Measurements from ENCODE around the gene LRRC10B. TPM values are rescaled to one million over a fixed set of nuclear protein-coding genes. Genes with fewer than 3 reads are reported as not detected.

LRRC10B gene
- total RNA-seq, 2 experiments from 2014 or later: not detected

- CTCF ChIA-PET: interaction anchor here (1.2 to 16.7 kb wide), 4 partner anchors 15 to 152 kb away, joined by 3 to 253 read pairs (median 4); no protein-coding TSS in a partner anchor
- no peak for TF ChIP-seq CTCF (IDR thresholded peaks at IDR 0.05)
- peaks cover 2% of the 10 kb centered on the region for H3K4me1 Mint-ChIP-seq (ENCODE audit: low read depth)
Measured at GRCh38 chr11:61486011-61486620, 22.4 kb upstream of the LRRC10B start.

GRCh38 chr11:61486779-61487178, 21.8 kb upstream of the LRRC10B start:
- no peak for DNase-seq
- ChIA-PET CTCF (interaction anchor here (1.1 to 16.7 kb wide), 5 partner anchors 8 to 152 kb away, joined by 3 to 253 read pairs (median 3); no protein-coding TSS in a partner anchor), POLR2A (no interaction called here)
- no peaks in the 10 kb centered on the region for H3K4me1 Mint-ChIP-seq (ENCODE audit: low read depth)
- H3K27me3 Mint-ChIP-seq: peaks cover 3% of the 10 kb centered on the region
- H3K4me3 Mint-ChIP-seq: no peak overlapping the region
- no peaks in the 10 kb centered on the region for H3K36me3 Mint-ChIP-seq (ENCODE audit: low read depth)
- TF ChIP-seq CTCF (IDR thresholded peaks at IDR 0.05): no peak
- ATAC-seq: no peak
- no peaks in the 10 kb centered on the region for H3K9me3 Mint-ChIP-seq
- intact Hi-C loops (cut with micrococcal nuclease): no loop called here
- no peak overlapping the region for H3K27ac Mint-ChIP-seq

More at GRCh38 chr11:61486011-61486620, 22.4 kb upstream of the LRRC10B start:
- no peak overlapping the region for H3K4me3 Mint-ChIP-seq
- H3K27me3 Mint-ChIP-seq: peaks cover 4% of the 10 kb centered on the region
- intact Hi-C loops (cut with micrococcal nuclease): no loop called here
- no peaks in the 10 kb centered on the region for H3K9me3 Mint-ChIP-seq
- ATAC-seq: no peak
- no peak overlapping the region for H3K27ac Mint-ChIP-seq
- no peak for DNase-seq
- no peaks in the 10 kb centered on the region for H3K36me3 Mint-ChIP-seq (ENCODE audit: low read depth)
- POLR2A ChIA-PET: no interaction called here

GRCh38 chr11:61487342-61488025, 21.1 kb upstream of the LRRC10B start:
- Mint-ChIP-seq H3K27me3 (peaks cover 3% of the 10 kb centered on the region), H3K36me3 (ENCODE audit: low read depth) (no peaks in the 10 kb centered on the region), H3K27ac (no peak overlapping the region), H3K4me3 (no peak overlapping the region), H3K9me3 (no peaks in the 10 kb centered on the region), H3K4me1 (ENCODE audit: low read depth) (no peaks in the 10 kb centered on the region)
- intact Hi-C loops (cut with micrococcal nuclease): no loop called here
- ChIA-PET CTCF (interaction anchor here (1.1 to 16.7 kb wide), 5 partner anchors 9 to 151 kb away, joined by 3 to 253 read pairs (median 3); no protein-coding TSS in a partner anchor), POLR2A (no interaction called here)
- no peak for TF ChIP-seq CTCF (IDR thresholded peaks at IDR 0.05)
- DNase-seq (no peak), ATAC-seq (no peak)

GRCh38 chr11:61488651-61489291, 19.8 kb upstream of the LRRC10B start:
- DNase-seq (no peak), ATAC-seq (no peak)
- no peak overlapping the region for H3K27ac Mint-ChIP-seq
- H3K9me3 Mint-ChIP-seq: no peaks in the 10 kb centered on the region
- POLR2A ChIA-PET: no interaction called here
- intact Hi-C loops (cut with micrococcal nuclease): no loop called here
- H3K4me3 Mint-ChIP-seq: no peak overlapping the region
- no peak for TF ChIP-seq CTCF (IDR thresholded peaks at IDR 0.05)
- H3K36me3 Mint-ChIP-seq (ENCODE audit: low read depth): no peaks in the 10 kb centered on the region
- H3K4me1 Mint-ChIP-seq (ENCODE audit: low read depth): no peaks in the 10 kb centered on the region
- CTCF ChIA-PET: interaction anchor here (1.8 to 16.7 kb wide), 2 partner anchors 27 to 42 kb away, joined by 6 to 253 read pairs; no protein-coding TSS in a partner anchor
- no peaks in the 10 kb centered on the region for H3K27me3 Mint-ChIP-seq

All from activated CD8-positive, alpha-beta T cell treated with anti-CD3 and anti-CD28 coated beads for 36 hours (primary cell).